Fibroblast of pulmonary artery (primary cell): ENCODE measurements around the gene RNF215.

Source experiments
- DNase-seq: peaks from one replicate; pipeline ENCODE4 v3.0.0-alpha.2; 2010; ENCODE audit warnings: low read depth
- H3K4me3 ChIP-seq: replicated peaks from 2 replicates; pipeline ENCODE4 v1.5.1; 2011; ENCODE audit warnings: low read depth, mild to moderate bottlenecking, control low read depth, low read length, moderate library complexity
- CTCF ChIP-seq: IDR thresholded peaks from 2 replicates; pipeline ENCODE4 v1.5.1; 2011; ENCODE audit warnings: mild to moderate bottlenecking, control low read depth, low read length, inconsistent platforms; ENCODE audit errors: missing control alignments

Gene RNF215

GRCh38 chr22:30337461-30337778 is 49.8 kb downstream of the RNF215 start:
- no peak overlapping the region for H3K4me3 ChIP-seq
- TF ChIP-seq CTCF = no peak
- DNase-seq = no peak

- no peak overlapping the region for H3K4me3 ChIP-seq
- DNase-seq = no peak
- TF ChIP-seq CTCF = no peak
Measured at GRCh38 chr22:30336752-30337460, 50.3 kb downstream of the RNF215 start.

- TF ChIP-seq CTCF = no peak
- no peak overlapping the region for H3K4me3 ChIP-seq
- no peak for DNase-seq
Measured at GRCh38 chr22:30335236-30335635, 52.0 kb downstream of the RNF215 start.

GRCh38 chr22:30334646-30335045 is 52.6 kb downstream of the RNF215 start:
- DNase-seq = no peak
- H3K4me3 ChIP-seq = no peak overlapping the region
- TF ChIP-seq CTCF = no peak

- no peak for TF ChIP-seq CTCF
- no peak overlapping the region for H3K4me3 ChIP-seq
- DNase-seq = no peak
Measured at GRCh38 chr22:30333707-30334087, 53.5 kb downstream of the RNF215 start.

GRCh38 chr22:30332994-30333706 is 54.1 kb downstream of the RNF215 start:
- DNase-seq = no peak
- no peak for TF ChIP-seq CTCF
- no peak overlapping the region for H3K4me3 ChIP-seq

- H3K4me3 ChIP-seq = no peak overlapping the region
- TF ChIP-seq CTCF = no peak
- DNase-seq = no peak
Measured at GRCh38 chr22:30332551-30332950, 54.7 kb downstream of the RNF215 start.
